Dedifferentiated amniotic fluid mesenchymal stem cell (primary cell): Measurements from ENCODE around the gene GABRB1.

ENCODE experiments used
- DNase-seq: peaks from one replicate; pipeline ENCODE4 v3.0.0-alpha.2; 2016; ENCODE audit errors: extremely low spot score

GABRB1 gene

DNA sequence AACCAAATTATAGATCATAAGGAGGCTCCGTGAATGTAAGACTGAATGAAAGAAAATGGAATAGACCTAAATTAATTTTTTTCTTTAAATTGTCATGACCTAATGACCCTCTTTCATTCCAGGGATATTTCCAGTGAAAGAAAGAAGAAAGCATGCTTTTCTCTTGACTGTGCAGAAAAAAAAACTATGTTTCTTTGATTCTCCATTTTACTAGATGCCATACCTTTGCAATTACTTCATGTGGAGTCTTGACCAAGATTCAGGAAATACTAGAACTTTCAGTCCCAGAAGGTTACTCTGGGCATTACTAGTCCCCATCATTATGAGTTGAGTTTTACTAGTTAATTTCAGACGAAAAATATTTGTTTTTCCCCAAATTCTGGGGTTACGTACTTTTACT, 438.6 kb downstream of the GABRB1 start:
- peak; percentile 26 for DNase-seq

DNA sequence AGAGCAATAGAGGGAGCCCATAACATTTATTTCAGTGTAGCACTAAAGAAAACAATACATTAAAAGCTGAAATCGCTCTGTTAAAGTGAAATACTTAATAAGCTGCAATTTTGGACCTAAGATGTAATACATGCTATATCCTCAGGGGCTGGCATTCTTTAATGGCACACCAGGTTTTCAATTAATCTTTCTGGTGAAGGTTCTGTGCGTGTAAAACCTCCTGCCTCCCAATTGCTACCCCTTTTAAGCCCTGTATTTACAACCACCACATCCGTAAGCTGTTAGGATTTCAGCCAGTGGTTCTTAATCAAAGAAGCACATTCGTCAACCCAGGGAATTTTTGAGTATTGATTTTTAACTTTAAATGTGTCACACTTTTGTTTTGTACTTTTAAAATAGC, 439.7 kb downstream of the GABRB1 start:
- DNase-seq: no peak

DNA sequence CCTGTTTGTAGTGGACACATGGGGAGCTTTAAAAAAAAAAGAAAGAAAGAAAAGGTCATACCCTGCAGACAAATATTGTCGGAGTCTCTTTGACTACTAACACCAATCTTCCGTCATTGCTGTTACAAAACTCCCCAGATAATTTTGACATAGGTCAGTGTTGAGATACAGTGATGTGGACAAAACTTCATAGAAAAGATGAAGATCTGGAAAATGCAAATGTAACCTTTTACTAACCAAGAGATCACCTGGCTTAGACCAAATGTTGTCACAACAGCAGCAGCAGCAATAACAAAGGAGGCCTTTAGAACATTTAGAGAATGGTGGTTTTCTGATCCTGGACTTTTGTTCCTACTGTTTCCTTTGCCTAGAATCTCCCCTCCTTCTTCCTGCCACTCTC, 440.2 kb downstream of the GABRB1 start:
- DNase-seq: no peak

DNA sequence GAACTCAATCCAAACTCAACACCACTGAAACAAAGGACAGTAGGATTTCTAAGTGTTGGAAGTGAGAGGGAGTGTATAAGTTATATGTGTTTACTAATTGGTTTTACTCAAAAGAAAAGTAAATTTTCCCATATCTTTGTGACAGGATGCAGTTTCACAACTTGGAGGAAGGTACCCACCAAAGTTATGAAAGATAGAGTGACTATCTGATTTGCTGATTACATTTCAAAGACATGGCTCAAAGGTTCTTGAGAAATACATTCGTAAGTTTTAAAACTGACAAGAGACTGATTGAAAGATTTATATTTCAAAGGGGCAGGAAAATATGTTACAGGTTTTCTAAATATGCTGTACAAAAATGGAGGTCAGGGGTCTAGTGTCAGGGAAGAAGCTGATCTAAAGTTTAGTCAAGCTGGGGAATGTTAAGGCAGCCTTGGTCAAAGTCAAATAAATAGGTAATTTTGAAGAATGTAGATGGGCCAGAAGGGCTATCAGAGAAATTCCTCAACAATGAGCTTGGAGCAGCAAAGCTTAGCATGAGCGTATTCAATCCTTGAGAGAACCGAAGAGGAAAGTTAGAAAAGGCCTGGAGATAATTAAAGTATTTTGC, 441.9 kb downstream of the GABRB1 start:
- DNase-seq: no peak

DNA sequence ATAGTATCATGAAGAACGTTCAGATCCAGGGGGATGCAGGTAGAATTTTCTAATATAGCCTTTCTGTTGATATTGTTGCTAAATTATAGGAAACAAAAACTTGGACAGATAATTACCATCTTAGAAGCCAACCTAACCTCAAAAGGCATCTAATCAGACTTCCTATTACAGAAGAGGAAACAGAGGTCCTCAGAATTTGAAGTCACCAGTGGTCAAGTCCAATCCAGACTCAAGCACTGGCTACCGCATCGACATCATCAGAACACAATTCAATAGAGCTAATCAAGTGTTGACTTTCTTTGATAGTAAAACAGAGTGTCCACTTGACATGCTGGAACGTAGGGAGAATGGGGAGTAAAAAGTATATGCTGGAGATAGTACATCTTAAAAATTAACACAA, 443.4 kb downstream of the GABRB1 start:
- DNase-seq: no peak

DNA sequence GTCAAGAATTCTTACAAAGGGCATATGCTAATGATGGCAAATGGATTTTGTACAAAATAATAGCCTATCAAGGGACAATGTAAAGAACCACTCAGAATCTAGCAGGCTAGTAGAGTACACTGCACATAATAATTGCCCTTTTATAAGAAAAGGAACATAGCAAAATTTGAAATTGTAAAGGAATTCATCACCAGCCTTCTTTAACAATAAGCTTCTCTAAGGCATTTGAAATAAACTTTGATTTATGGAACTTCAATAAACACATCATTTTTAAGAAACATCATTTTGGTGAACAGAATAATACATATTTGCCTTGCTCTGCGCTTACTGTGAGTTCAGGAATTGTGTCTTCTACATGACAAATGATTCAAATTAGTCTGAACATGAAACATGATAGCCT, 444.0 kb downstream of the GABRB1 start:
- DNase-seq: no peak
